Mesothelial cell of epicardium (in vitro differentiated cells): ENCODE measurements around the gene POLR2F. TPM values are rescaled to one million over a fixed set of nuclear protein-coding genes. Genes with fewer than 3 reads are reported as not detected.

Source experiments
- DNase-seq, 2 experiments: peaks; one replicate each; pipeline ENCODE4 v3.0.0; 2021; ENCODE audit warnings: low spot score in 2 of 2; ENCODE audit not compliant: unreplicated experiment in 2 of 2
- H3K27ac Mint-ChIP-seq: 2 replicates; pipeline ENCODE4 v1.8.0; 2021; ENCODE audit warnings: mixed read lengths
- H3K27me3 Mint-ChIP-seq: 2 replicates; pipeline ENCODE4 v1.8.0; 2021; ENCODE audit warnings: low read depth, mixed read lengths
- H3K36me3 Mint-ChIP-seq: 2 replicates; pipeline ENCODE4 v1.8.0; 2021; ENCODE audit warnings: mixed read lengths
- H3K4me1 Mint-ChIP-seq: 2 replicates; pipeline ENCODE4 v1.8.0; 2021; ENCODE audit warnings: mixed read lengths
- H3K4me3 Mint-ChIP-seq: 2 replicates; pipeline ENCODE4 v1.8.0; 2021; ENCODE audit warnings: mild to moderate bottlenecking, moderate library complexity, mixed read lengths
- H3K9me3 Mint-ChIP-seq: 2 replicates; pipeline ENCODE4 v1.8.0; 2021; ENCODE audit warnings: mixed read lengths
- total RNA-seq: library from RNA; stranded (reverse); gene quantifications from 3 replicates; pipeline ENCODE4 v1.2.1, GENCODE V29; 2021
- TF ChIP-seq, protein P1 (sequence below): fragments of 200-600 bp; sonication (generic); IDR thresholded peaks from one replicate; pipeline ENCODE4 v1.5.0; 2021; ENCODE audit warnings: antibody characterized with exemption; ENCODE audit not compliant: unreplicated experiment

POLR2F gene
- total RNA-seq, 1 donor from 2014 or later, result 70.0 TPM

DNA sequence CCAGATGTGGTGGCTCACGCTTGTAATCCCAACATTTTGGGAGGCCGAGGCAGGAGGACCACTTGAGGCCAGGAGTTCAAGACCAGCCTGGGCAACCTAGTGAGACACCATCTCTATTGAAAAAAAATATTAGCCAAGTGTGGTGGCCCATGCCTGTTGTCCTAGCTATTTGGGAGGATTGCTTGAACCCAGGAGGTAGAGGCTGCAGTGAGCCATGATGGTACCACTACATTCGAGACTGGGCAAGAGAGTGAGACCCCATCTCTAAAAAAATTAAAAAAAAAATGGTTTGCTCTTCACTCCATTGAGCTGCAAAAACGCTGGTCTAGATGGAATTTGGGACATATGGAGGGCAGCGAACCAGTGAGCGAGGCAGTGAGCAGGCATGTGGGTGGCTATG lies 52.4 kb downstream of the POLR2F start:
- Mint-ChIP-seq H3K27me3 (no peaks in the 10 kb centered on the region), H3K27ac (no peak overlapping the region), H3K4me3 (no peak overlapping the region), H3K9me3 (no peaks in the 10 kb centered on the region), H3K4me1 (peaks cover 17% of the 10 kb centered on the region), H3K36me3 (no peaks in the 10 kb centered on the region)
- TF ChIP-seq, protein P1, sequence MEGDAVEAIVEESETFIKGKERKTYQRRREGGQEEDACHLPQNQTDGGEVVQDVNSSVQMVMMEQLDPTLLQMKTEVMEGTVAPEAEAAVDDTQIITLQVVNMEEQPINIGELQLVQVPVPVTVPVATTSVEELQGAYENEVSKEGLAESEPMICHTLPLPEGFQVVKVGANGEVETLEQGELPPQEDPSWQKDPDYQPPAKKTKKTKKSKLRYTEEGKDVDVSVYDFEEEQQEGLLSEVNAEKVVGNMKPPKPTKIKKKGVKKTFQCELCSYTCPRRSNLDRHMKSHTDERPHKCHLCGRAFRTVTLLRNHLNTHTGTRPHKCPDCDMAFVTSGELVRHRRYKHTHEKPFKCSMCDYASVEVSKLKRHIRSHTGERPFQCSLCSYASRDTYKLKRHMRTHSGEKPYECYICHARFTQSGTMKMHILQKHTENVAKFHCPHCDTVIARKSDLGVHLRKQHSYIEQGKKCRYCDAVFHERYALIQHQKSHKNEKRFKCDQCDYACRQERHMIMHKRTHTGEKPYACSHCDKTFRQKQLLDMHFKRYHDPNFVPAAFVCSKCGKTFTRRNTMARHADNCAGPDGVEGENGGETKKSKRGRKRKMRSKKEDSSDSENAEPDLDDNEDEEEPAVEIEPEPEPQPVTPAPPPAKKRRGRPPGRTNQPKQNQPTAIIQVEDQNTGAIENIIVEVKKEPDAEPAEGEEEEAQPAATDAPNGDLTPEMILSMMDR, result no peak
- DNase-seq, result no peak

DNA sequence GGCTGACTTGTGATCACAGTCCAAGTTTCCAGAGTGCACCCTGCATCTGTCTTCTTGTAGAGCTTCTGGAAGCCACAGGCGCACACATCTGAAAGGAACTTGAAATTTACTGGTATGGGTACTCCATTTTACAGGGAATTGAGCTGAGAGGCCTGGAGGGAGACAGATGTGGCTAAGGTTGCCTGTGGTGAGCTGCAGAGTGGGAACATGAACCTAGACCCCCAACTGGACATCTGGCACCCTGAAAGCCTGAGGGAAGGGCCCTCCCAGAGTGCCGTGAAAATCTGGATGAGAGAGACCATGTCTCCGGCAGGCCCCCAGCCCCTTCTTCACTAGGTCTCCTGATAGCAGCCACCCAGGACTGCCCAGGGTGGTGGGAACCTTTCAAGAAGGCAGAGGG lies 53.4 kb downstream of the POLR2F start:
- no peak overlapping the region for H3K27ac Mint-ChIP-seq
- H3K4me3 Mint-ChIP-seq, result no peak overlapping the region
- TF ChIP-seq, protein P1, result no peak

DNA sequence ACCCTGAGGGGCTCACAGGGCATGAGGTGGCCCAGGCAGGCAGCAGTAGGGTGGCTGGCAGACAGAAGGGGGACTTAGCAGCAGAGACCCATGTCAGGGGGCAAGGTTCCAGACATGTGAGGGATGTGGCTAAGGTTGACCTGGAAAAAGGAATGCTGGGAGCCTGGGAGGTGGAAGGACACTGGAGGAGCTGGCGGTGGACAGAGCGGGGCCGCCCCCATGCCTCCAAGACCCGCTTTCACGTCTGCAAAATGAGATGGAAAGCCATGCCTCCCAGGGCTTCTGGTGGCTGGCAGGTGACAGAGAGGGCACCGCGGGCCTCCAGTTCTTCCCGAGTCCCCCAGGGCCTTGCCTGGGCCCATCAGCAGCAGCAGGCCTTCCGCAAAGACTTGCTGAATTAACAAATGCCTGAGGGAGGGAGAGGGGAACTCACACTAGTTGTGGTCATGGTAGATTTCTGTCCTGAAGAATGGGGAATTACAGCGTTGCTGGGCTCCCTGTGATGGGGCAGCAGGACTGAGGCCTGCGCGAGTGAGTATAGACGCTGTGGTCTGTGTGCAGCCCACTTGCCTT lies 53.9 kb downstream of the POLR2F start:
- Mint-ChIP-seq H3K36me3 (no peaks in the 10 kb centered on the region), H3K9me3 (no peaks in the 10 kb centered on the region), H3K27ac (no peak overlapping the region), H3K4me1 (peaks cover 17% of the 10 kb centered on the region), H3K4me3 (no peak overlapping the region), H3K27me3 (no peaks in the 10 kb centered on the region)
- DNase-seq, result no peak
- TF ChIP-seq, protein P1, result no peak

More for the DNA sequence above, 53.4 kb downstream of the POLR2F start:
- Mint-ChIP-seq H3K36me3 (no peaks in the 10 kb centered on the region), H3K27me3 (no peaks in the 10 kb centered on the region), H3K4me1 (peaks cover 17% of the 10 kb centered on the region), H3K9me3 (no peaks in the 10 kb centered on the region)
- DNase-seq, result no peak

DNA sequence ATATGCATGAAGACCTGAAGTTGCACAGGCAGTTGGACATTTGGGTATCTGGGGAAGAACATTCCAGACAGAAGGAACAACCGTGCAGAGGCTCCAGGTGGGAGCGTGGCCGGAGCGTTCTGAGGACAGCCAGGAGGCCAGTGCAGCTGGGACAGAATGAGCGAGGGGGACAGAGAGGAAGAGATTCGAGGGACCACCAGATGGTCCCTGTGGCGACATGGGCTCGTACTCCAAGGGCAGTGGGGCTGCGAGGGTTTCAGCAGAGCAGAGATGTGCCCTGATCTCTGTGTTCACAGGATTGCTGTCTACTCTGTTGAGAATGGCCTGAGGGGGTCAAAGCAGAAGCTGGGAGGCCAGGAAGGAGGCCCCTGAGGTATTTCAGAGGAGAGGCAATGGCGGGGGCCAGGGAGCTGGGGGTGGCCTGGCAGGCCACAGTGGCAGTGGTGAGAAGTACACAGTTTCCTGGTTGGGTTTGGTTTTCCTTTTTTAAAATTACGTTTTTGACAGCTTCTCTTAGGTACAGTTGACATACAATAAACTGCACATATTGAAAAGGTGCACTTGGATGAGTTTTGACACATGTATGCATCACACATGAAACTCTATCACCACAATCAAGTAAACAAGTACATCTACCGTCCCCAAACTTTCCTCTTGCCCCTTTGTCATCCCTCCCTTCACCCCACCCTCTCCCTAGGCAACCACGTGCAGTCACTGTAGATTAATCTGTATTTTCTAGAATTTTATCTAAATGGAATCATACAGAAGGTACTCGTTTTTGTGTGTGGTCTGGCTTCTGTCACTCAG lies 55.7 kb downstream of the POLR2F start:
- Mint-ChIP-seq H3K27ac (no peak overlapping the region), H3K27me3 (no peaks in the 10 kb centered on the region), H3K9me3 (no peaks in the 10 kb centered on the region), H3K4me1 (peaks cover 15% of the 10 kb centered on the region), H3K4me3 (no peak overlapping the region), H3K36me3 (no peaks in the 10 kb centered on the region)
- no peak for DNase-seq
- TF ChIP-seq, protein P1, result no peak

DNA sequence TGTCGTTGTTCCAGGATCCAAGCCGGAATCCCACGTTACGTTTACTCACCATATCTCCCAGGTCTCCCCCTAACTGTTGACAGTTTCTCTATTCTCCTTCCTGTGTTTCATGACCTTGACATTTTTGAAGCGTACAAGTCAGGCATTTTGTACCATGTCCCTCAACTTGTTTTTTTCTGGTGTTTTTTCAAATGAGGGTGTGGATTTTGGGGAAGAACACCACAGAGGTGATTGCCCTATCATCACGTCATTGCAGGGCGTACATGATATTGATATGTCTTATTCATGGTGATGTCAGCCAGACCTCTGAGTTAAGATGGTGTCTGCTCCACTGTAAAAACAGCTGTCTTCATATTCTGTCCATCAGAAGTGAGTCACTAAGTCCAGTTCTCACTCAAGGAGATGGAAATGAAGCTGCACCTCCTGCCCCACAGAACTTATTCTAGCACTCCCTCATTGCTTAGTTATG lies 59.1 kb downstream of the POLR2F start:
- no peak overlapping the region for H3K27ac Mint-ChIP-seq
- TF ChIP-seq, protein P1, result no peak
- H3K27me3 Mint-ChIP-seq, result no peaks in the 10 kb centered on the region
- H3K9me3 Mint-ChIP-seq, result no peaks in the 10 kb centered on the region
- H3K4me1 Mint-ChIP-seq, result peaks cover 15% of the 10 kb centered on the region
- H3K36me3 Mint-ChIP-seq, result no peaks in the 10 kb centered on the region
- H3K4me3 Mint-ChIP-seq, result no peak overlapping the region
- no peak for DNase-seq
